GM21737 (cell line): ENCODE data around the gene JAK2.

Experiments used
- ATAC-seq: cut with Tn5 transposase; IDR thresholded peaks from one replicate; pipeline ENCODE4 v1.9.1; 2021; ENCODE audit warnings: mild to moderate bottlenecking, moderate library complexity; ENCODE audit not compliant: unreplicated experiment

The JAK2 gene

GRCh38 chr9:5122516-5122915, 137.4 kb downstream of the JAK2 start:
- ATAC-seq, result no peak

- ATAC-seq, result no peak
Observed at GRCh38 chr9:5140151-5140550, 155.1 kb downstream of the JAK2 start.

- ATAC-seq, result no peak
Observed at GRCh38 chr9:5144217-5144616, 159.1 kb downstream of the JAK2 start.

DNA sequence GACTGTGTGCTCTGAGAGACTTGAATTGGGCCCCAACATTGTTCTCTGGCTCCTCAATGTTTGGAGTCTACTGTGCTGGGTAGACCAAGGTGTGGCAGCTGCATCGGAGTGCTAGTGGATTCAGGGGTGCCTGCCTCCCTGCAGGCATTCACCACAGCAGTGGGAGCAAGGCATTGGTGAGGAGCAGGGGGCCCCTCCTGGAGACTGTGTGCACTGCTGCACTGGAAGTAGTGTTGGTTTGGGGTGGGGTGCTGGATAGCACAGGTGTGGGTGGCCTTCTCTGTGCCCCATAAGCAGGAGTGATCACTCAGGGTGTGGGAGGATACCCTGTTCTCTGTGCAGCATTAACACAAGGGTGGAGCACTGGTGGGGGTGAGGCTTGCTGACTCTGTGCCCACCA, 161.2 kb downstream of the JAK2 start:
- no peak for ATAC-seq
